GM18868 (cell line): Measurements from ENCODE around the gene B4GALNT1.

Experiments
- ATAC-seq: cut with Tn5 transposase; IDR thresholded peaks from one replicate; pipeline ENCODE4 v1.9.1; 2021; ENCODE audit warnings: mild to moderate bottlenecking, moderate library complexity; ENCODE audit not compliant: unreplicated experiment

The B4GALNT1 gene

DNA sequence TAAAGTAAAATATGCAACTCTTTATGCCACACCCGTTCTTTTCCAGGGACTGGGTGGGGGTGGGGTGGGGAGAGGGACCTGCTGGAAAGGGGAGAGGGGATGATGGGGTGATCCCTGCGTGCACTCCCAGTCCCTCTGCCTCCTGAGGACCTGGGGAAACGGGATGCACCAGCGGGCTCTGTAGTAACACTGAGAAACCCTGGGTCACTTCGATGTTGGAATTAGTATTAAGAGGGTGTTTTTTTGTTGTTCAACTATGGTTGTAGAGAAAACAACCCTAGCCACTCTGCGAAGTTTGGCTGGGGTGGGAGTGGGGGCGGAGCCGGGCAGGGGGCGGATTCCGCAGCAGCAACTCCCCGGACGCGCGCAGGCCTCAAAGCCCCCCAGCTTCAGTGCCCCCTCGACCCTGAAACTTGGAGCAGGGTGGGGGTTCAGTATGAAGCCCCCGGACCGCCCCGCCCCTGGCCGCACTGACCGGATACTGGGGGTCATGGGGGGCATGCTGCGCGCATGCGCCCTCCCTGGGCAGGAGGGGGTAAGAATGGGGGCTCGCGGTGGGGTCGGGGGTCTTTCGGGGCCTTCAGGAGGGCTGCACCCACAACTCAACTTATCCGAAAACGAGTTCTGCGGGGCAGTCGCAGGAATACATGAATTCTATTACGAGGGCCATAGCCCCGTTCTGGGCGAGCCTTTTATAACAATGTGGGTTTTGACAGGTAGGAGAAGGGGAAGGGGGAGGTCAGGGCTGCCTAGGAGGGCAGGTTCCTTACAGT is 23.0 kb downstream of the B4GALNT1 start:
- no peak for ATAC-seq

DNA sequence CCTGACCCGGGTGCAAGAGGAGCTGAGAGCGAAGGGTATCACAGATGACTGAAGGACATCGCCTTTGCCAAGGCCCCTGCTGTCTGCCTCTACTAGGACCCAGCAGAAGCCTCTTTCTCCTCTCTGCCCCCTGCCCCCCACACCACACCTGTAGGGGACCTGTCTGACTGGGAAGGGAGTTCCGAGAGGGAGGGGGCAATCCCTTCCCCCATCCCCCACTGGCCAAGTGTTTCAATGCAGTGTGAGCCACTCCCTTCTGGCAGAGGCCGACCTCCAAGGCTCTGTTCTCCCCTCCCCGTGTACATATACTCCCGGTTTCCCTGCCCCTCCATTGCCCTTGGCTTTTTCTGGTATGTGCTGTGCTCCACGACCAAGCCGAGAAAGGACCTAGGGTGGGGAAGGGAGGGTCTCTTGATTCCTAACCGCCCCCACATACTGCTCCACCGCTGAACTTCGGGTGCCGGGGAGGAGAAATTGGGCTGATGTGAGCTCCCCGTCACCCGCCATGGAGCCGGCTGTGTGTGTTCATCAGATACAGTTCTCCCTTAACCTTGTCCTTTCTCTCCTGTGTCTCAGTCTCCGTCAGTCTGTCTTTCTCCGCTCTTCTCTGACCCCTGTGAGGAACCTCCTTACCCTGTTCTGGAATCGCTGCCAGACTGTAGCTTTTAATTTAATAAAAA is 23.8 kb downstream of the B4GALNT1 start:
- ATAC-seq: no peak

DNA sequence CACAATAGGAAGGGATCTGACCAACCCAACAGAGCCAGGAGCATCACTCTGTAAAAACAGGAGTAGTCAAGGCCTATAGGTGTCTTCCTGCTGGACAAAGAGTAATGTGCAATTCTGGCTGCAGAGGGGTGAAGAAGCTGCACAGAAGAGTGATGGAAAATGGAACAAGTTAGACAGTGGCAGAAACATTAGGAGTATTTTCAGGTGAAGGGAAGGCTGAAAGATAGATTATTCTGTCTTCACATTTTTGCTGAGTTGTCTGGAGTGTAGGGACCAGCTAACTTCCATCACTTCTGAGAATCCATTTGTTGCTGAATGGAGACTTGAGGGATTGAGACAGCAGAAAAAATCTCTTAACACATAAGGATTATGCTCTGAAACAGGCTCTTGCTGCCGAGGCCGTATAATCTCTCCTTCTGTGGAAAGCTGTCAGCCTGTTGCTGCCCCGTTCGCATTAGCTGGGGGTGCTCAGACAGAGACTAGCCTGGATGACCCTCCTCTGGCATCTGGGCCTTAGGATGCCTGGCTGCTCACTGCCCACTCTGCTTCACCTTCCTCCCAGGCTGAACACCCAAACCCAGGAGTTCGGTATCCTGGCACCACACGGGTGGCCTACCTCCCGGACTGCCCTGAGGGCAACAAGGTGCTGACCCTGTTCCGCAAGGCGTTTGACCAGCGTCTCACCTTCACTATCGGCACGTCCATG is 24.9 kb downstream of the B4GALNT1 start:
- ATAC-seq: no peak

DNA sequence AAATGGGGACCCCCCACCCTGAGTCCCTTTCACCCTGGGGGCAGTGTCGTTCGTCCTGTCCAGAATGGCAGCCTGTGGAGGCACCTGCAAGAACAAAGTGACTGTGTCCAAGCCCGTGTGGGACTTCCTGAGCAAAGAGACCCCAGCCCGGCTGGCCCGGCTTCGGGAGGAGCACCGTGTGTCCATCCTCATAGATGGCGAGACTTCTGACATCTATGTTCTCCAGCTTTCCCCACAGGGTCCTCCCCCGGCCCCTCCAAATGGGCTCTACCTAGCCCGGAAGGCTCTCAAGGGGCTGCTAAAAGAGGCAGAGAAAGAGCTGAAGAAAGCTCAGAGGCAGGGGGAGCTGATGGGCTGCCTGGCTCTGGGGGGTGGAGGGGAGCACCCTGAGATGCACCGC is 26.2 kb downstream of the B4GALNT1 start:
- no peak for ATAC-seq

DNA sequence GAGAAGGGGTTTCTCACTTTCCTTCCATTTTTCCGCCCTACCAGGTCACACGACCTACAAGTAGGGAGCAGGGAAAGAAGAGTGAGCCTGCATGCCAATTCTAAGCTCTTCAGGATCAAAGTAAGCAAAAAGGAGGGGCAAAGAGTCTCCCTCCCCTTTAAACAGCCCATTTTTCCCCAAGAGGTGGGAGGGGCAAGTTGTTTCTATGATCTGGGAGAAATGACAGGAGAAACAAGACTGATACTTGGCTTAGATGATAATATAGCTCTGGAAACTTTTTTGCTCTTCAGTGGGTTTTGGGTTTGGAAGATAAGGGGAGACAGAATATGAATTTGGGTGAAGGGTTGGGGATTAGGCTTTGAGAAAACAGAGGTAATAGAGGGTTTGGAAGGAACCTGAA is 26.6 kb downstream of the B4GALNT1 start:
- no peak for ATAC-seq

DNA sequence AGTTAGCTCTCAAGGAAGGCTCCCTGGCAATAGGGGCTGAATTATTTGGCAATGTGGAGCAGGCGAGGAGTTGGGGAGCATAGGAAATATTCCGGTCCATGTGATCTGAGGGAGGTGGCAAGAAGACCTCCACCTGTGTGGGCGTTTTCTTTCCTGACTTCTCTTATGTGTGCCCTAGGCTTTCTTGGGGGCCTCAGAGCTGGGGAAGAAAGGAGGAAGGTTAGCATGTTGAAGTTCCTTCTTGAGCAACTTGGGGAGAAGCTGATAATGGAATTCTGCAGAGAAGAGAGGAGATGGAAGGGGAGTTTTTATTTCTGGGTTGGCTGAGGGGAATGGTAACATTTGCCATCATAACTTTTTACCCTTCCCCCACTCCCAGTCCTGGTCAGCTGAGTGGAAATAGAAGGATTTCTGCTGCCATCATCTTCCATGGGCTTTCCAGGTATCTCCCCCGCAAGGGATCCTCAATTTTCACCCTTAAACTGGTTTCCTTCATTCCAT is 27.1 kb downstream of the B4GALNT1 start:
- no peak for ATAC-seq

DNA sequence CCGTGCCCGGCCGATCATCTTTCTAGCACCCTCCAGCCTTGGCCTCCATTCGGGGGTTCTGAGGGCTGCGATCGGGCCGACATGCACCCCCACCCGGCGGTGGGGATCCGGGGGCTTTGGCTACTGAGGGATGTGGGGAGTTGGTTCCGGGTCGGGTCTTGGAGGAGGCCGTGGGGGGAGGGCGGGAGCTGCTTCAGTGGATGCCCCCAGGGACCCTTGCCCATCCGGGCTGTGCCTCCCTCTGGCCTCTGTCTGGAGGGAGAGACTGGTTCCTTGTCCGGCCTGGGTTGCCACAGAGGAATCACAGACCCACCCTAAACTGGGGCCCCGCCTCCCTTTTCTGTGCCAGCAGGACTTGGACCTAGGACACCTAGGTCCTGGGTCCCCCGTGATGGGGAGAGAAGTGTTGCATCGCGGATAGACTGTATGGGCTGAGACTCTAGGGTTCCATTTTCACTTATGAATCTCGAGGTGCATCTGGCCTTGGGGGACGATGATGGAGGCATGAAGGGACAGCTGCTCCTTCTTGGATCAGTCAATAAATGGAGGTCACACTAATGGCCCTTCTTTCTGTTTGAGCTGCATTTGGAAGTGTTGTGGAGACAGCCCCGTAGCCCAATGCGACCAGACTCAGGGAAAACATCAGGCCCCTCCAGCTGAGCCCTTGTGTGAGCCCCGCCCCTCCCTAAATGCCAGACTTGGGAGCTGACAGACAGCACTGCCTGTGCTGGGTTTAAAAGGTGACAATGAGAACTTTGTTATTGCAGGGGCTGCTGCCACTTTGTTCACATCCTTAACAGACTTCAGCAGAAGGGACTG is 27.8 kb downstream of the B4GALNT1 start:
- peak; percentile 37 for ATAC-seq

DNA sequence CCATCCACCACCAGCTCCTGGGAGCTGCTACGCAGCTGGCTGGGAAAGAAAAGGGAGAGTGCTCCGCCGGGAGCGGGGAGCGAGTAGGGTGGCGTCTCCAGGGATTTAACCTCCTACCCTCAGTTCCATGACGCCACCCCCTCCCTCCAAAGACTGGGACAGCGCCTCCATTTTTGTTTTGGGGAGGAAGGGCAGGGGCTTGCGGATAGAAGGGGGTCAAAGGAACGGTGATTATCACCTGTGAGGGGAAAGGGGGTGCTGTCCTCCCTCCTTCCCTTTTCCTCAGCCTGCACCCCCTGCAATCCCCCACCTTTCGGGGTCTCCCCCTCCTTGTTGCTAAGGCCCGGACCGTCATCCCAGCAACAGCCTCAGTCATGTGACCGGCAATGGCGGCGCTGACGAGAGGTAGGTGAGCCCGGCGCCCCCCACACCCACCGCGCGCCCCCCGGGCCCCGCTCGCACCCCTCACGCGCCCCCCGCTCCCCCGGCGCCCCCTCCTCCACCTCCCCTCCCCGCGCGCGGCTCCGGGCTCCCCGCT is 28.5 kb downstream of the B4GALNT1 start, which contains the start of gene DTX3:
DTX3 (plus strand) TSS at position 371 of the 538 bp plus-strand sequence. CDS start 1,694 bp downstream, outside the sequence.
- ATAC-seq: peak; percentile 72

DNA sequence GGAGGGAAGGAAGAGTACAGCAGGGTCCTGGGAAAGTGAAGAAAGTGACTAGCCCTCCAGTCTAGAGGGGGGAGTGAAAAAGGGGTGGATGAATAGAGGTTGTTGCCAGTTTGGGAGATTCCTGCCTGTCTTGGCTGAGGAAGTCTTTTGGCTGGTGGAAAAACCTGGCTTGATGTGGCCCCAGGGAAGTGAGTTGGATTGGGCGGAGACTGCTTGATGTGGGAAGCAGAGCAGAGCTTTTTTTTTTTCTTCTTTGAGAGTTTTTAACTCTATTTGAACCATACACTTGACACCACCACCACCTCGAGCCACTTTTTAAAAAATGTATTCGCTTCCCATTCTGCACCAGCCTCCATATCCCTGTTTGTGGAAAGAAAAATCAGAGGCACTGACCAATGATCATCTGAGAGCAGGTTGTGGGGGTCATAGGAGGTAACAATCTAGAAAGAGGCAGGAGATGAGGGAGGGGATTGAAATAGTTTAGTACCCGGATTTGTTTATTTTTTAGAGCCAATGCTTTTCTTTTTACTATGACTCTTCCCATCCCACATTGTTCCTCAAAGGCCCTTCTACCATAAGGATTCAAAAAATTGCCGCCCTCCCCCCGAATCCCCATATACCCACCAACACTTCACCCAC is 29.1 kb downstream of the B4GALNT1 start:
- ATAC-seq: no peak

DNA sequence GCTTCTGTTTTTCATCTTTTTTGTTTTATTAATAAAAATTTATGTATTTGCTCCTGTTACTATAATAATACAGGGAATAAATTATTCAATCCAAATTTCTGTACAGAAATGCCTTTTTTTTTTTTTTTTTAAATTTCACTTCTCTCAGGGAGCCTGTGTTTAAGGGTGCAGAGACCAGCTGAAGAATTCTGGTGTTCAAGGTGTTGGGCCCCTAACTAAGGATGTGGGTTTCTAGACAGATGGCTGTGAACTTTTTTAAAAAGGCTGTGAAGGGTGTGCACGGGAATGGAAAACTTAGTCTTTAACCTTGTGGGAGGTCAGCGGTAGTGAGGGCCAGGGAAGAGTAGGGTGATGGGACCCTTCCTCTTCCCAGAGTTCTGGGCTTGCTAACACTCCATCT is 29.7 kb downstream of the B4GALNT1 start:
- no peak for ATAC-seq

DNA sequence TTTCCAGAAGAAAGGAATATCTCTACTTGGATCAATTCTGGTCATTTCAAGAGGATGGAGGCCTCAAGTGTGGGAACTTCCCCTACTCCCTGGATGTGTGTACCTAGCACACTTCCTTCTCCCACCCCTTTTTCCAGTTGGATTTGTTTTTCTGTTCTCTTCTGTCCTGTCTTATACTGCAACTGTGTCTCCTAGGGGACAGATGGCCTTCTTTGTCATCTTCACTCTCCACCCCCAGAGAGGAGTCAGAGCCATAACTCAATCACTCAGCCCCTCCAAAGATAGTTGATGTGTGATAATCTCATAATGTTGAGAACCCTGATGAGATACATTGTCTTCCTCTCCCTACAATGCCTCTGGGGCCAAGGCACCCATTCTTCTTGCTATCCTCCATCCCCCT is 30.5 kb downstream of the B4GALNT1 start:
- ATAC-seq: no peak

DNA sequence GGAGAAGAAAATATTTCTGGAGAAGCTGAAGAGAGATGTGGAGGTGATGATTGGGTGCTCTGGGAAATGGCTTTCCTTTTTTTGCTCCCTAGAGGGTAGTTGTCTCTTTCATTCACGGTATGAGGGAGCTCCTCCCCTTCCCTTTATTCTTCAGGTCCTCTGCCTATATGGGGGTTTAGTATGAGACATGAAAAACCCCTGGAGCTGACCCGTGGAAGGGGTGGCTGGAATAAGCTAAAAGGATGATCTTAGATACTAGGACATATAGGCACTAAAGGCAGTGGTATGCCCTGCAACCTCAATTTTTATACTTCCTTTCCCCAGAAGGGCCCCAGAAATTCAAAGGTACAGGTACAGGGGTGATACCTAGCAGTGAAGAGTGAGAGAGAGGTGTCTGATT is 32.6 kb downstream of the B4GALNT1 start:
- no peak for ATAC-seq

DNA sequence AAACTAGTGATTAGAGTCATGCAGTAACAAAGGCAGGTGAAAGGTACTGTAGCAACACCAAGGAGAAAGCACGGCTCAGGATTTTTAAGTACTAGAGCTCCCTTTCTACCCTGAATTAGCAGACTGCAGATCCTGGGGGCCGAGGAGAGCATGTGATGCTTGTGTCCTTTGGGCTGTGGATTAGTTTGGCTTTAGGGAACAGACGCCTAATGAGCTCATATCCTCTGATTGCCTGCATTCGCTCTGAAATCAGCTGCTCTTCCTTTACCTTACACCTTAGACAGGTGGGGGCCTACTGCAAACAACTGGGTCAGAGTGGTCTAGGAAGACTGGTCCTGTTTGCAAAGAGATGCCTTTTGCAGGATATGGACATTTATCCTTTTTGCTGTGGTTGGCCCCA is 39.8 kb downstream of the B4GALNT1 start:
- no peak for ATAC-seq

DNA sequence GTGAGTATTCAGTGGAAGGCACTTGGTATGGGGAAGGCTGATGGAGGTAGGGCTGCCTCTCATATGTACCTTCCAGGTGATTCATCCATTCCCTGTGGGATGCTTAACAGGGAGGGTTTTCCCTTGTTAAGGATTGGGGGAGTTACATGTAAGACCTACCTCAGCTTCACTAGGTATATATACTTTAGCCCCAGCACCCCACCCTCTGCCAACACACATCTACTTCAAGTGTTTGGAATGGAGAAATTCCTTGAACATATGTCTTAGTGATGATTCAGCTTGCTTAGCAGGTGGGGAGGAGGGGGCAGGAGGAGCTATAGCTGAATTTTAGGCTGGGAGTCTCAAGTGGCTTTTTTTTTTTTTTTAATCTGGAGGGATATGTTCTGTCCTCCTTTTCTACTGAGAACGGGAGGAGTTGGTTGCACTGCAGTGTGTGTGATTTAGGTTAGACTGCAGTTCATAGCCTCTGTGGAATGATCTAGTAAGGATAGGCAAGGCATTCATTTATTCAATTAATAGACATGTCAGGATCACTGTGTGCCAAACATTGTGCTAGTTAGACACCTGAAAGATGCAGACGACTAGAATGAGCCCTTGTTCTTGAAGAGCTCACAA is 40.3 kb downstream of the B4GALNT1 start:
- no peak for ATAC-seq

DNA sequence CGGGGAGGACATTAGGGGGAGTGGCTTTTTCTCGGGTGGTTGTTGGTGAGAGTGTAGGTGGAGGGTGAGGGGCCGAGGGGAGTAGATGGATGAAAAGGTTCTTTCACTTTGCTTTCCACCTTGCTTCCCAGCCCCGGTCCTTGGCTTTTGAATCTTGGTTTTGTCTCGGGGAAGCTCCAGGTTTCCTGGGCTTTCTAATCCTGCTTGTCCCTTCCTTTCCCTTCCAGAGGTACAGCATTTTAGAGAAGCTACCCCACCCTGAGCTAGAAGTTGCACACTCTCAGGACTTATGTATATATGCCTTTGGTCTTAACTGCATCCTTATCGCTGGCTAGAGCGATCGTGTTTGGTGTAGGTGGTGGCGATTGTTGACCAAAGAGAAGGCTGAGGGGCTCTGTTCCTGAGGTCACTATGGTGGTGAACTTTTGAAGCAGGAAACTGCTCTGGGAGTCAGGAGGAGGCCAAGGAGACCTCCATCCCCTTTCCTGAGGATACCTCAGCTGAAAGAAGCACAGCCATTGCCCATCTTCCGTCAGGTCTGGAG is 41.1 kb downstream of the B4GALNT1 start:
- ATAC-seq: no peak

DNA sequence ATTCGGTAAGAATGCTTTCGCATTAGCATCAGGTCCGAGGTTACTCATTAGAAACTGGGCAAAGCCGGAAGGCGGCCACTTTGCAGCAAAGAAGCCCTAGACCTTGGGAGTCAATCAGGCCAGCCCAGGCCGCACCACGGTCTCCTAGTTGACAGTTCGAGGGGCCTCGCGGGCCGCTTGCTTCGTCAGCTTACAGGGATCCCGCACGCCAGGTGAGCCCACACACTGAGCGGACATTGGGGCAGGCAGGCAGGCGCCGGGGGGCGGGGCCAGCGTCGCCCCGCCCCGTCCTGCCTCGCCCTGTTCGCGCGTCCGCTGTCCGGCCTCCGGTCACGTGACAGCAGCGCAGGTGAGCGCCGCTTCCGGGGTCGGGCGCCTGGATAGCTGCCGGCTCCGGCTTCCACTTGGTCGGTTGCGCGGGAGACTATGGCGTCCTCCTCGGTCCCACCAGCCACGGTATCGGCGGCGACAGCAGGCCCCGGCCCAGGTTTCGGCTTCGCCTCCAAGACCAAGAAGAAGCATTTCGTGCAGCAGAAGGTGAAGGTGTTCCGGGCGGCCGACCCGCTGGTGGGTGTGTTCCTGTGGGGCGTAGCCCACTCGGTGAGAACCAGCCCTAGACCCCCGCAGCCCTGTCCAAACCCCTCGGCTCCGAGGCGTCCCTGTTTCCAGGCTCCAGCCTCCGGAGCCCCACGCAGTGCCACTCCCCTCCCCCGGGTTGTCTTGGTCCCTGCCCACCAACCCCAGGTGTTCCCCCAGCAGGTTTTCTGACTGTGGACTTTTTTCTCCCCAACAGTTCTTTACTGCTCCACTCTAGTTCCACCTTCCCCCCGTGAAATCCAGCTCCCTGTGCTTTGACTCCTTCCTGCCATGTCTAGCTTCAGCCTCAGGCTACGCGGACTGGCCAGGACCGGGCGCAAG is 41.9 kb downstream of the B4GALNT1 start, which contains the start of gene PIP4K2C:
PIP4K2C (plus strand) TSS at position 329 of the 918 bp plus-strand sequence; CDS start at position 427, 98 bp downstream.
- peak; percentile 99 for ATAC-seq

DNA sequence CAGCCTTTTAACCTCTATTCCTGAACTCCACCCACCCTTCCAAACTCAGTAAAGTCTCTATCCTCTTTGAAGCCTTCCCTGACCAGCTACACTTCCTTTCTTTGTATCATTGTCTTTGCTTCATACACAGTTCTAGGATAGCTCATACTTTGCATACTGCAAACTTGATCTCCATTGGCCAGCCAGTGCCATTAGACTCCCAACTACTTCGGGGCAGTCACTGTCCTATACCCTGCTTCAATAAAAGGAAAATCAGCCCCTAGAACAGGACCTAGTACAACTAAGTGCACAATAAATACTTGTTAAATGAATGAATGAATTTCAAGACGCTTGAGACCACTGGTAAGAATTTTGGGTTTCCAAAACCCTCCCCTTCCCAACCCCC is 42.5 kb downstream of the B4GALNT1 start:
- ATAC-seq: no peak
